Mucosa of gallbladder (tissue), 1 donor: ENCODE results near the gene PLG. TPM values are rescaled to one million over a fixed set of nuclear protein-coding genes. Genes with fewer than 3 reads are reported as not detected.
"Not testable (repeated sequence)": the region's sequence is repeated elsewhere in the genome, so short reads cannot be mapped to it uniquely, and the experiment has no call there.

ENCODE experiments used
- DNase-seq: peaks from one replicate; pipeline ENCODE4 v3.0.0-alpha.2; 2020; ENCODE audit warnings: low spot score
- total RNA-seq: library from RNA; stranded (reverse); gene quantifications from one replicate; pipeline ENCODE4 v1.2.1, GENCODE V29; 2021
- donor health status: DM: no; HTN: no; CAD: no.

The PLG gene
- total RNA-seq, 1 donor from 2014 or later = 3.9 TPM

DNA sequence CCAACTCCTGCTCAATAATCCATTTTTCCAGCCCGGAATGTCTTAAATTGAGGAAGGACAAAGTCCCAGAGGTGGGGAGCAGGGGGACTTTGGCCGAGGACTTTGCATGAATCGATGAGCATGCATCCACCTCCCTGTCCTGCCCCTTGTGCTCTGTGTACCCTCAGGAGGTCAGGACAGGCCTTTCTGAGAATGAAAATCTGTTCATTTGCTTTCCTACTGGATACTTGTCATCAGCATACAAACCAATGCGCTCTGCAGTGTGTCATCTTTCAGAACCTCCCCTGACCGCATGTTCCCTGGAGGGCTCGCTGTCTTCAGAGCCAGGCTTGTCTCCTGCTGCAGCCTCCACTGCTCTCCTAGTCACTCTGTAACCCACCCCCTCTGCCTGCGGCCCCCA is 2.6 kb downstream of the PLG start:
- peak; percentile 62 for DNase-seq

- not testable (repeated sequence) for DNase-seq
Observed at GRCh38 chr6:160708993-160709392, 6.9 kb downstream of the PLG start.

DNA sequence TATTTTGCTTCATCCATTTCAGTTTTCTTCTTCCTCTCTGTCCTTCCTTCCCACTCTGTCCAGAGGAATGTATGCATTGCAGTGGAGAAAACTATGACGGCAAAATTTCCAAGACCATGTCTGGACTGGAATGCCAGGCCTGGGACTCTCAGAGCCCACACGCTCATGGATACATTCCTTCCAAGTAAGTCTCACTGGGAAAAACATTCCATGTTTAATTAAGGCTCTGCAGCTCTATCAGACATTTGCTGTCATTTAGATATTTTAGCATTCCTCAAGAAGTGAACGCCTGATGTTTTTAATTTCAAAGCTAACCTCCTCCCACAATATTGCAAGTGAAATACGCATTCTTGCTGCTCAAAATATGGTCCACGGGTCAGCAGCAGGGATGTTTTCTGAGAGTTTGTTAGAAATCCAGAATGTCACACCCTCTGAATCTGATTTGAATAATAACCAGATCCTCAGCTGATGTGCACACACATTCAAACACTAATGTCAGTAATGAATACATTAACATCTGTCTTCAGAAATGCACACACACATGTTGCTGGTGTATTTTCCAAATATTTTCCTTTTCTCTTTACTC is 12.8 kb downstream of the PLG start:
- DNase-seq = no peak

DNA sequence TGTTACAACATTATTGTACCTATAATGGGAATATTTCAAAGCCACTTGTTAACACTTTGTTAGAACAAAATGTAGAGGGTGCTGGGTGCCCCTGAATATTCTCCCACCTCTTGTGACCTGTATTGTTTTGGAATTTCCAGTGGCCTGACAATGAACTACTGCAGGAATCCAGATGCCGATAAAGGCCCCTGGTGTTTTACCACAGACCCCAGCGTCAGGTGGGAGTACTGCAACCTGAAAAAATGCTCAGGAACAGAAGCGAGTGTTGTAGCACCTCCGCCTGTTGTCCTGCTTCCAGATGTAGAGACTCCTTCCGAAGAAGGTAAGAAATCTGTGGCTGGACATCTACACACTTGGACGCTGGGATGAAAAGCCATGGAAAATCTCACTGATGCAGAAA is 28.9 kb downstream of the PLG start:
- no peak for DNase-seq

- DNase-seq = peak; percentile 39
Observed at GRCh38 chr6:160733050-160733646, 31.1 kb downstream of the PLG start.

GRCh38 chr6:160734627-160735026 is 32.6 kb downstream of the PLG start:
- DNase-seq = no peak

DNA sequence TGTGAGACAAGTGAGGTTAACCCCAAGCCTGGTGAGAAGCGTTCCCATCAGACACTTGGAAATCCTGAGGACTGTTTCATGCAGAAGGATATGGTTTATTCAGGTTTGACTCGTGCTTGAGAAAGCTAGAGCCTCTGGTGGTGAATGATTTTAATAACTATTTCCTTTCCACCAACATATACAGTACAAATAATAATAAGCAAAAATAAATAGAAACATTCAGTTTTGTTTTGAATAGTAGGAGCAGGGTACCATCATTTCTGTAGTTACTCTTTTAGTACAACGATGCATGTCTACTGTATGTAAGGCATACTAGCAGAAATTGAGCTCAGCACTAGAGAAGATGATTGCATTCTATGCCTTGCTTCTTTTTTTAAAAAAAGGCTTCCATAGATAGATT is 33.5 kb downstream of the PLG start:
- DNase-seq = no peak

DNA sequence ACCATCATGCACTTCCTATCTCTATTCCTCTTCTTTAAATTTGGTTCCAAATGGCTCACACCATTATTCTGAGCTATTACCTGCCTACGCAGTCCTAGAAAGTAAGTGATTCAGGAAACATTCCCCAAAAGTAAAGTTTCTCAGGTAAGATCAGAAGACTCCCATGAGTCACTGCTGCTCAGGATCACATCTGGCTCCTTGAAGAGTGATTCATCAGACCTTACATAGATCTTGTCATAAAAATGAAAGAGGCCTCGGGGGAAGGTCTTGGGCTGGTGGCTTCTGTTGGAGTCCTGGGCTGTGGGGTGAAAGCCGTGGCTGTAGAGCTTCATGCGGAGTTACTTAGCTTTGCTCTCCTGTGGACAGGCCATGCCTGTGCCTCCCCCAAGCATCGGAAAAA is 35.9 kb downstream of the PLG start:
- DNase-seq = no peak

- no peak for DNase-seq
Observed at GRCh38 chr6:160739955-160740354, 37.9 kb downstream of the PLG start.

DNA sequence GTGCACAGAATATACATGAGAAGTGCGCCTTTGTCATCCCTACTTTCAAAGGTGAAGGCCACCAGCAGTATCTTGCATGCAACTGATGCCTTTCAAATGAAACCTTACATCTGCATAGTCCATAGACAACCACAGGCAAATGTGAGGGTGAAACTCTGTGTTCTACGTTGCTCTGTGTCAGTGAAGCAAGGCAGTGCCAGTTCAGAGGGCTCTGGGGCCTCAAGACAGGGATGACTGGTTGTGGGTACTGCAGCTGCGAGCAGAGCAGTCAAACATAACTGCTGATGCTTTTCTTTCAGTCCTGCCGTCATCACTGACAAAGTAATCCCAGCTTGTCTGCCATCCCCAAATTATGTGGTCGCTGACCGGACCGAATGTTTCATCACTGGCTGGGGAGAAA is 39.0 kb downstream of the PLG start:
- DNase-seq = not testable (repeated sequence)

DNA sequence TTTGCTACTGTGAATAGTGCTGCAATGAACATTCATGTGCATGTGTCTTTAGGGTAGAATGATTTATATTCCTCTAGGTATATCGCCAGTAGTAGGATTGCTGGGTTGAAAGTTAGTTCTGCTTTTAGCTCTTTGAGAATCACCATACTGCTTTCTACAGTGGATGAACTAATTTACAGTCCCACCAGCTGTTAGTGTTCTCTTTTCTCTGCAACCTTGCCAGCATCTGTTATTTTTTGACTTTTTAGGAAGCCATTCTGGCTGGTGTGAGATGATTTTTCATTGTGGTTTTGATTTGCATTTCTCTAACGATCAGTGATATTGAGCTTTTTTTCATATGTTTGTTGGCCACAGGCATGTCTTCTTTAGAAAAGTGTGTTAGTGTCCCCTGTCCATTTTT is 40.0 kb downstream of the PLG start:
- DNase-seq = no peak

DNA sequence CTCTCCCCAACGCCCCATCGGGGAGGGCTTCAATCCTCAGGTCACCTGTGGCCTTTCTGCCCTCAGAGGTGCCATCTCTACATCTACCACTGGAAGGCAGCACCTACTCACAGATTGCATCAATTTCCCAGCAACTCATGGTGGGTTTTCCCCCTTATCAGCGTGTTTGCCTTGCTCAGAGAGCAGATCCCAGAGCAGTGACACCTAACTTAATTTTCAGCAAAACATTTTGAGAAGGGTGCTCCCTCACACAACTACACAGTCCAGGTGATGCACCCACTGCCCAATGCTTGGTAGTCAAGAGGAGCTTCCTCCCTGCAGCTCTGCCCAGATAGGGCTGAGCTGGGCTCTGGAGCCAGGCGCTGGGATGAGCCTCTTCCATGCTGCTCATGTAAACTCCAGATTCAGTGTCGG is 48.2 kb downstream of the PLG start:
- DNase-seq = no peak

DNA sequence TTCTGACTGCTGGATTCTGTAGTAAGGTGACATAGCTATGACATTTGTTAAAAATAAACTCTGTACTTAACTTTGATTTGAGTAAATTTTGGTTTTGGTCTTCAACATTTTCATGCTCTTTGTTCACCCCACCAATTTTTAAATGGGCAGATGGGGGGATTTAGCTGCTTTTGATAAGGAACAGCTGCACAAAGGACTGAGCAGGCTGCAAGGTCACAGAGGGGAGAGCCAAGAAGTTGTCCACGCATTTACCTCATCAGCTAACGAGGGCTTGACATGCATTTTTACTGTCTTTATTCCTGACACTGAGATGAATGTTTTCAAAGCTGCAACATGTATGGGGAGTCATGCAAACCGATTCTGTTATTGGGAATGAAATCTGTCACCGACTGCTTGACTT is 51.2 kb downstream of the PLG start:
- not testable (repeated sequence) for DNase-seq

- DNase-seq = no peak
Observed at GRCh38 chr6:160755165-160755564, 53.1 kb downstream of the PLG start.

DNA sequence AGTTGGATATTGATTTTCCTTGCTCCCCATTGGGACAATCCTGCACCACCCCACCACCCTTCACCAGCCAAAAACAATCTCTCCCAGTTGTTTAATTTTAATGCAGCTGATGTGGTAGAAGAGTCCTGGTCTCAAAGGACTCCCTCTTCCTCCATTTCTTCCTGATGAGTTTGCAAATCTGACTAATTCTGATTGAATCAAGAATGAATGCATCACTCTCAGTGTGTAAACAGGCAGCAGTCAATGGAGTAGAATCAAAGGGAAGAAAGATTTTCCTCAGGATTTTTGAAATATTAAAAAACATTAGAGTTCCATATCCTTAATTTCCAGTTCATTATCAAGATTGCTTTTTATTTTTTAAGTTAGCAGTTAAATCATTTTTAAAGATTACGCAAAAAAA is 54.0 kb downstream of the PLG start:
- no peak for DNase-seq

DNA sequence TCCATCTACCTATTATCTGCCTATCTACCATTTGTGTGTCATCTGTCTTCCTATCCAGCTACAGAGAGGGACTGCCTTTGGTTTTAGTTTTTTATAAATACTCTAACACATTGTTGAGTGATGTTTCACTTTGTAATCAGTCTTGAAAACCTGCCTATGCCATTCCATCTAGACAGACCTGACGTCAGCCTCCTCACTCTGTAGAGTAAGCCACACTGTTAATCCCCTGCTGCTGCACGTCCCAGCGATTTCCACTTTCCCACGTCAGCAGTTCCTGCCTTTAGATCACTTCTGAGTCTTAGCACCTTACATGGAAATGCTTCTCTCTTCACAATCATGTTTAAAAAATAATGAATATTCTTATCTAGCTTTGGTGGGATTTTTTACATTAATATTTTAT is 54.8 kb downstream of the PLG start:
- no peak for DNase-seq

GRCh38 chr6:160764847-160765246 is 62.8 kb downstream of the PLG start:
- no peak for DNase-seq

GRCh38 chr6:160765412-160765811 is 63.4 kb downstream of the PLG start:
- DNase-seq = no peak

- no peak for DNase-seq
Observed at GRCh38 chr6:160766657-160766988, 64.6 kb downstream of the PLG start.

- peak; percentile 70 for DNase-seq
Observed at GRCh38 chr6:160766989-160767646, 65.1 kb downstream of the PLG start.

DNA sequence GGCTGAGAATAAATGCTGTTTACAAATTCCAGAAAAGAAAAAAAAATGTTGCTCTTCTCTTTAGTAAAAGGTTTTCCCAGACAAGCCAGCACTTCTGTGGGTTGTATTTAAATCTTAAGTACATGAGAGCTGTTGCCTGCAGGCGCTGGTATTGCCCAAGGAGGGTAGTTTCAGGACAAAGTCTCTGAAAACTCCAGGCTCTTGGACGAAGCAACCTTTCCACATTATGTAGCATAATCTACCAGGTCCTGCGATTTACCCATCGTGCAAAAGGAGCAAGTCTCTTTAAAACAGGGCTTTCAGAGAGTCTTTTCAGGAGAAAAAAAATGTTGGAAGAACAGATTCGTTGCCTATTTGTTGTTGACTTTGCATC is 65.6 kb downstream of the PLG start:
- no peak for DNase-seq

- DNase-seq = no peak
Observed at GRCh38 chr6:160768101-160768500, 66.1 kb downstream of the PLG start.

GRCh38 chr6:160774399-160774798 is 72.4 kb downstream of the PLG start:
- DNase-seq = no peak
